NCI-H1694 (cell line): ENCODE measurements around the gene PITRM1.
"Not testable (repeated sequence)": the region's sequence is repeated elsewhere in the genome, so short reads cannot be mapped to it uniquely, and the experiment has no call there.

Experiments
- DNase-seq: peaks from one replicate; lab custom pipeline; 2025; lab: John Stamatoyannopoulos, UW

PITRM1 gene, protein sequence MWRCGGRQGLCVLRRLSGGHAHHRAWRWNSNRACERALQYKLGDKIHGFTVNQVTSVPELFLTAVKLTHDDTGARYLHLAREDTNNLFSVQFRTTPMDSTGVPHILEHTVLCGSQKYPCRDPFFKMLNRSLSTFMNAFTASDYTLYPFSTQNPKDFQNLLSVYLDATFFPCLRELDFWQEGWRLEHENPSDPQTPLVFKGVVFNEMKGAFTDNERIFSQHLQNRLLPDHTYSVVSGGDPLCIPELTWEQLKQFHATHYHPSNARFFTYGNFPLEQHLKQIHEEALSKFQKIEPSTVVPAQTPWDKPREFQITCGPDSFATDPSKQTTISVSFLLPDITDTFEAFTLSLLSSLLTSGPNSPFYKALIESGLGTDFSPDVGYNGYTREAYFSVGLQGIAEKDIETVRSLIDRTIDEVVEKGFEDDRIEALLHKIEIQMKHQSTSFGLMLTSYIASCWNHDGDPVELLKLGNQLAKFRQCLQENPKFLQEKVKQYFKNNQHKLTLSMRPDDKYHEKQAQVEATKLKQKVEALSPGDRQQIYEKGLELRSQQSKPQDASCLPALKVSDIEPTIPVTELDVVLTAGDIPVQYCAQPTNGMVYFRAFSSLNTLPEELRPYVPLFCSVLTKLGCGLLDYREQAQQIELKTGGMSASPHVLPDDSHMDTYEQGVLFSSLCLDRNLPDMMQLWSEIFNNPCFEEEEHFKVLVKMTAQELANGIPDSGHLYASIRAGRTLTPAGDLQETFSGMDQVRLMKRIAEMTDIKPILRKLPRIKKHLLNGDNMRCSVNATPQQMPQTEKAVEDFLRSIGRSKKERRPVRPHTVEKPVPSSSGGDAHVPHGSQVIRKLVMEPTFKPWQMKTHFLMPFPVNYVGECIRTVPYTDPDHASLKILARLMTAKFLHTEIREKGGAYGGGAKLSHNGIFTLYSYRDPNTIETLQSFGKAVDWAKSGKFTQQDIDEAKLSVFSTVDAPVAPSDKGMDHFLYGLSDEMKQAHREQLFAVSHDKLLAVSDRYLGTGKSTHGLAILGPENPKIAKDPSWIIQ

GRCh38 chr10:3172446-3173170, at the start of gene PITRM1:
Gene PITRM1, minus strand, starts transcription at chr10:3172782. Its CDS starts 10 bp downstream, at chr10:3172772.
- peak; percentile 87 for DNase-seq

DNA sequence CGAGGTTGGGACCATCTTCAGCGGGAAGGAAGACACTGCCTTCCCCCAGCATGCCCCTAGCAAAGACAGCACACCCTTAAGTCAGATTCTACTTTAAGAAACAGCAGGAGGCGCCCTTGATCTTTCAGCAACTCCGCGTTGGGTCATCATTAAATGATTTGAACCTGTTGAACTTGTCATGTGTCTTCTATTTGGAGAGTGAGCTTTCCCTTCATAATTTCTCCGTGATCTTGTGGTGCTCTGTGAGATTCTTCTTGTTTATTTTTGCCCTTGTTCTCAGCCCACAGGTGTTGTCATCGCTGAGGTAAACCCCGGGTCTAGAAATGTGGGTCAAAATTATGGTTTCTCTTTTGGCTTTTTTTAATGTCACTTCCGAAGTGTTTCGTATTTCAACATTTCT, 49.5 kb upstream of the PITRM1 start:
- no peak for DNase-seq

GRCh38 chr10:3221601-3222000, 49.0 kb upstream of the PITRM1 start:
- DNase-seq, result not testable (repeated sequence)

GRCh38 chr10:3220853-3221252, 48.3 kb upstream of the PITRM1 start:
- no peak for DNase-seq

DNA sequence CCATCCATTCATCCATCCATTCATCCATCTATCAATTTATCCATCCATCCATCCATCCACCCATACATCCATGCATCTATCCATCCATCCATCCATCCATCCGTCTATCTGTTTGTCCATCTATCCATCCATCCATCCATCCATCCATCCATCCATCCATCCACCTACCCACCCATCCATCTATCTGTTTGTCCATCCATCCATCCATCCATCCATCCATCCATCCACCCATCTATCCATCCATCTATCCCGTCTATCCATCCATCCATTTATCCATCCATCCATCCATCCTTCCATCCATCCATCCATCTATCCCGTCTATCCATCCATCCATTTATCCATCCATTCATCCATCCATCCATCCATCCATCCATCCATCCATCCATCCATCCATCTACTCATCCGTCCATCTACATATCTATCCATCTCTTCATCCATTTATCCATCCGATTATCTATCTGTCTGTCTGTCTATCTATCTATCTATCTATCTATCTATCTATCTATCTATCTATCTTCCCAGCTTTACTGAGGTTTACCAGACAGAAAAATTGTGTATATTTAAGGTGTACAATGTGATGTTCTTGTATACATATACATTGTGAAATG, 46.5 kb upstream of the PITRM1 start:
- not testable (repeated sequence) for DNase-seq

- no peak for DNase-seq
Observed at GRCh38 chr10:3217853-3218252, 45.3 kb upstream of the PITRM1 start.

- no peak for DNase-seq
Observed at GRCh38 chr10:3217301-3217700, 44.7 kb upstream of the PITRM1 start.

DNA sequence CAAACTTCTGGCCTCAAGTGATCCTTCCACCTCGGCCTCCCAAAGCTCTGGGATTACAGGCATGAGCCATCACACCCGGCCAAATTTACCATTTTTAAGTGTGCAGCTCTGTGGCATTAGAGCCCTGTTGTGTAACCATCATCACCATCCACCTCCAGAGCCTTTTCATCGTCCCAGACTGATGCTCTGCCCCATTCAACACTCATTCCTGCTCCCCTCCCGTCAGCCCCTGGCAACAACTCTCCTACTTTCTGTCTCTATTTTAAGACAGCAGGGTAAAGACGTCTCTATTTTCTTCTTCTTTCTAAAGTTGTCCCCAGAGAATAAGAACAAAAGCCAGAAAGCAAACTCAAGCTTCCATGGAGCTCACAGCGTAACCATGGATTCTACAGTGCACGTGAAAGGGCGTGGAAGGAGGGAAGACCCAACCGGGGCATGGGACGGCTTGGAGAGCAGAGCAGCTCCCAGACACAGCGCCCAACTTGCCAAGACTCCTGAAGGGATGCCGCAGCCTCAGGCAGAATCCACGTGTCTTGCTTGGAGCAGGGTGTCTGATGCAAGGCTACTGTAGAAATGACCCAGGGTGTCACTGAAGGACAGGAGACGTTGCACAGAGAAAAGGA, 42.7 kb upstream of the PITRM1 start:
- DNase-seq, result no peak

DNA sequence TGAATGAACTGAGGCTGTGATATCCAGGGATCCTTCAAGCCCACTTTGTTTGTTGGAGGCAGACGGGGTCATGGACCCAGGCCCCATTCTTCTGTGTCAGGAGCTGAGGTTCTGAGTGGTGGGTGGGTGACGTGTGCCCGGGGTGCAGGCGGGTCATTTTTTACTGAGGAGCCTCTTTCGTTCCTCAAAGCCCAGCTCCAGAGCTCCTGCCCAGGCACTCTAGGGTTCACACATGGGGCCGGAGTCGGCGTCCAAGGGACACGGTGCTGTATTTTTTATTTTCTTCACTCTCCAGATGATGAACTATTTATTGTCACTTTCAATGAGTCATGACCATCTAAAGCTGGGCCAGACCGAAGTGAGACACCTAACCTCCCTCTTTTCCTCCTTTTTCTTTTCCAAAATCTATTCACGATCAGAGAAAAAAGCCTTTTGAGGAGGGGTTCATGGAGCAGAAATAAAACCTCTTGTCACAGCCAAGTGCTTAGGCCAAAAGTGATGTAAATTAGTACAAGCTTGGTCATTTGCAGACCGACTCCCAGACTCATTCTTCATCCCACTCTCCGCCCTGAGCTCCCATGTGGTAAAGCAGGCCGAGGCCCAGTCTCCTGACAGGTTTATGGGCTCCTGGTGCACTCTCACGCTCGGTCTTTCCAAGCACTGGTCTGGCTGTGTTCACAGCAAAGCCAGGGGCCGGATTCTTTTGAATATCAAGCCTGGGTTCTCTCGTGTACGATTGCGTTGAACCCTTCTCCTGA, 41.4 kb upstream of the PITRM1 start:
- no peak for DNase-seq

DNA sequence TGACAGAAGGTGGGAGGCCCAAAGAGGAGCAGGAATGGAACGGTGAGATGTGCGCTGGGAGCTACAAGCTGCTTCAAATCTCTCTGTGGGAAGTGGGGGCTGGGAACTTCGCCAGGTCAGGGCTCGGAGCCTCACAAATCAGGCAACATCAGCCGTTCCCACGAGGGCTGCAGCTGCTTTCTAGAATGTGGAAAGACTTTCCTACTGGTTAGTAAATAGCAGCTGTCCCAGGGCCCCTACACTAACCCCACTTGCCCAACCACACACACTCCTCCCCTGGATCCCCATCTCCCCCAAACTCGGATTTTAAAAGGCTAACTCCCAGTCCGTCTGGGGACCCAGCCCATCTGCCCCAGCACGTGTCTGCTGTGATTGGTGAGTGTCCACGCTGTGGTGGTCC, 40.6 kb upstream of the PITRM1 start:
- no peak for DNase-seq

DNA sequence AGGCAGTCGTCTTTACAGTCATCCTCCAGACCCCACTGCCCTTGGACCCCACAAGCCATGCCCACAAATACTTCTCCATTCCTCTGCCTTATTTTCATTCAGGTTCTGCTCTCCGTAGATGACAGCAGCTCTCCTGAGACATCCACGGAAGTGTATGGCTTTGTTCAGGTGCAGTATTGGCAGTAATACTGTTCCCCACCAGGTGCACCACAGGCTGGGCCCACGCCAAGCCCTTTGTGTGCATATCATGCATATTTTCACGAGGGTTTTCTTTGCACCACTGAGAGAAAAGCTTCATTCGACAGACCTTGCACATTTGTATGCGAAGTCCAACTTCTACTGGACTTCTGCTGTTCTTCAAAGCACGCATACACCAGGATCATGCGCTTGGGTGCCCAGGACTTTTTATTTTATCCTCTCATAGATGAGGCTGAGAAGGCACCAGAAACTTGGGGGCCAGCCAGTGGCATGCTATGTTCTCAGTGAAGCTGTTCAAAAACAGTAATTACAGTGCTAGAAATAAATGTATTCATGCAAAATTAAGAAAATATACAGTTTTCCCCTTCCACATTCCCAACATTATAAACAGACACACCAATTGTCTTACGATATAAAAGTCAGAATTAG, 37.8 kb upstream of the PITRM1 start:
- DNase-seq, result no peak

DNA sequence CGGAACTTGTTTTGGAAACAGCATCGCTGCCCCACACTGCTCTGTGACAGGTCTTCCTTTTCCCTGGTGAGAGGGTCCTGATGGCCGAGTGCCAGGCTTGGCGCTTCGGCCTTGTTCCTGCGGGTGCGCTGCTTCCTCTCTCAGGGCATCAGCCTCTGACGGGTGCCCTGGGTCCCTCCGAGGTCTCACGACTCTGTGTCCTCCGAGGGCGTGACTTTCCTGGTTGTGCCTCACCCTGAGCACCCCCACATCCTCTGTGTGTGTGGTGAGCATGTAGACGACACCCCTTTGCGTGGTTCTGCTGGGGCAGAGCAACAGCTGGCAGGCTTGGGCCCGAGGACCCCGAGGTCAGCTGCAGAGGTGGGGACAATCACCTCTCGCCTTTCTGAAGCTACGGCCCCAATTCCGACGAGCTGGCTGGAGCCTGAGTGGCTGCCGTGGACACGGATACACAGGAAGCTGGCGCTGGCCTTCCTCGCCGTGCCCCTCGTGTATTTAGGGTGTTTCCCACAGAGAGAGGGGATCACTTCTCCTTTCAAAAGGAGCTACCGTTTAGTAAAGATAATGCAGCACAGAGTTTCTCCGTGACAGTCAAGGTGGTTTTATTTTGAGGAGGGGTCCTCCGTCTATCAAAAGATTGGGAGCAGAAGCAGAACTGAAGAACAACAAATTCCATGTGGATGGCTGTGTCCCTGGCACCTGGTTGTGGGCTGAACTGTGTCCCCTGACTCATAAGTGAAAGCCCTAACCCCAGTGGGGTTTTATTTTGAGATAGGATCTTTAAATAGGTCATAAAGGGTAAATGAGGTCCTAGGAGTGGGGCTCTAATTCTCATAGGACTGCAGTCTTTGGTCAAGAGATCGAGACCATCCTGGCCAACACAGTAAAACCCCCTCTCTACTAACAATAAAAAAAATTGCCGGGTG, 36.2 kb upstream of the PITRM1 start:
- no peak for DNase-seq

DNA sequence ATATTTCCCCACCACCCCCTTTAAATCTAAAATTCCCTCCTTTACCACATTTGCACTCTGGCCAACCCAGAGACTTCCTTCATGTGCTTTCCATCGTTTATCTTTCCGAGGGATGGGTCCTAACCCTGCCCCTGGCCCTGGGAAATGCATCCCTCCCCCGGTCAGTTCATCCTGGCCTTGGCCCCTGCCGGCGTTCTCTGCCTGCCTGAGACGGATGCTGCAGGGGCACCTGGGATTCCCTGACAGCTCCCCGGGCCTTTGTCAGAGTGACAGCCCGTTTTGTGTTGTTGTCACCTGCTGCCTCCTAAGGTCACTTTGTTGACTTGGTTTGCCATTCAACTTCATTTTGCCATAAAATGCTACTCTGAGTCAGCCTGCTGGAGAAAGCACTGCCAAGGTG, 34.8 kb upstream of the PITRM1 start:
- DNase-seq, result no peak

DNA sequence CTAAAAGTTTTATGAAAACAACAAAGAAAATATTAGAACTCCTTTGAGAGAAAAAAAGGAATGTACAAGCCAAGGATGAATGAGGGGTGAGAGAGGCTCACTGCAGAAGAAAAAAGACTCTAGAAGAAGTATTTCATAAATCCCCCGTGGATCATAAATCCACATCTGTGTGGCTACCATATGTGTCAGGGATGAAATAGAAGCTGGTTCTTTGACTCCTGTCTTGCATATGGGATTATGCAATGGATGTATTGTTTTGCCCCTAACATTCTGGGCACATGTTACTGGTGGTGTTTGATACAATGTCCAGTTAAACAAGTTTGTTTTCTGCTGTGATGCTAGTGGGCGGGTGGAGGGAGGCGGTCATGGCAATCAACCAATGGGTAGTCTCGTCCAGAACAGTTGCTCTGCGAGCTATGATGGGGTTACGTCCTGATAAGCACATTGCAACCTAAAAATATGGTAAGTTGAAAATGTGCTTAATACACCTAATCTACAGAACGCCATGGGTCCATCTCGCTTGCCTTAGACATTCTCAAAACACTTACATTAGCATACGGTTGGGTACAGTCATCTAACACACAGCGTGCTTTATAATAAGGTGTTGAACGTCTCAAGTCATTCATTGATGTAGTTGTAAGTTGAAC, 34.1 kb upstream of the PITRM1 start:
- no peak for DNase-seq

GRCh38 chr10:3203972-3204371, 31.4 kb upstream of the PITRM1 start:
- no peak for DNase-seq

DNA sequence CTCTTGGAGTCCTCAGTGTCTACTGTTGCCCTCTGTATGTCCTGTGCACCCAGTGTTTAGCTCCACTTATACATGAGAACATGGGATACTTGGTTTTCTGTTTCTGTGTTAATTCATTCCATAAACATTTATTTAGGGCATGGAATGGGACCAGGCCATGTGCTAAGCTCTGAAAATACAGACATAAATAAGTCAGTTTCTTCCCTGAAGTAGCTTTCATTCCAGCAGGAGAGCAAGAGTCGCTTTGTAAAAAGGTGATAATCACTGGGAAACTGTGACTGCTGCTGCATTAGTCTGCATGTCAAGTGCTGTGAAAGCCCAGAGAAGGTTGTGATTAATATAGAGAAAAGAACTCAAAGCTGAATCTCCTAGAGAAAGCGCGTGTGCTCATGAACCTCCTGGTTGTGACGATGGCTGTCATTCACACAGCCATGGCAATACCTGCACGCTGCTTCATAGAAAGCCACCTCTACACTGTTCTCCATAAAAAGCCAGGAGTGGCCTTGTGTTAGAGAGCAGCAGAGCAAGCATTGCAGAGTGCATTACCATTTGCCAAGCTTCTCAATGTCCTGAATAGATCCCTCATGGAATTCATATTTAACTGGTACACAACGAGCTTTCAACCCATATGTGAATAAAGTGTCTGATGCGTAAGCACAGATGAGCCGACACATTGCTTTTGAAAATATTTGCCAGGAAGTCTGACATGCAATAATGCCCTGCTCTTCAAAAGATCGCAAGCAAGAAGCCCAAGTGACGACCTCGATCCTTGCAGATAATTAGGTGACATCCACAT, 30.6 kb upstream of the PITRM1 start:
- DNase-seq, result no peak

DNA sequence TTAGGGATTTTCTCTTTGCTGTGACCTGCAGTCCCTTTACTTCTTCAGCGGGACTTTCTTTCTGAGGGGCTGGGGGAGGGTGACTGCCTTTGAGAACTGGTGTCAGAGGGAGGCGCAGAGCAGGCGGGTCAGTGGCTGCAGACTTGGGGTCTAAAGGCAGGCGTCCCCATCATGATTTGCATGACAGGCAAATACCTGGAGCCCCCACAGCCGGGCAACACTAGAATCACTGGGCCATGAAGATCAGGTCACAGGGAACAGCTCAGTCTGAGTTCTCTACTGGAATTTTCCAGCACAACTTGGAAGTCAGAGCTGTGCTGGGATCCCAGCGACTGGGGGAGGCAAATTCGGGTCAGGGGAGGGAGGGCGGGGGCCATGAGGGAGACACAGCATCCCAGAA, 29.2 kb upstream of the PITRM1 start:
- no peak for DNase-seq

- no peak for DNase-seq
Observed at GRCh38 chr10:3199488-3199887, 26.9 kb upstream of the PITRM1 start.
